ENCODE measurements around the gene CDHR2. TPM values are rescaled to one million over a fixed set of nuclear protein-coding genes. Genes with fewer than 3 reads are reported as not detected.

The CDHR2 gene
- total RNA-seq, 4 donors from 2014 or later: 0.07 to 0.27 (median 0.20) TPM; not detected in 1

GRCh38 chr5:176524987-176525386, 24.2 kb upstream of the CDHR2 start:
- Histone ChIP-seq H3K36me3 (peaks cover 0 to 28% of the 10 kb centered on the region in 2 donors), H3K4me1 (no peaks in the 10 kb centered on the region), H3K4me3 (no peak overlapping the region), H3K27me3 (no peaks in the 10 kb centered on the region), H3K9me3 (no peaks in the 10 kb centered on the region), H3K27ac (no peak overlapping the region)
- no peak for TF ChIP-seq POLR2A (IDR thresholded peaks at IDR 0.05)
- TF ChIP-seq, protein P1, sequence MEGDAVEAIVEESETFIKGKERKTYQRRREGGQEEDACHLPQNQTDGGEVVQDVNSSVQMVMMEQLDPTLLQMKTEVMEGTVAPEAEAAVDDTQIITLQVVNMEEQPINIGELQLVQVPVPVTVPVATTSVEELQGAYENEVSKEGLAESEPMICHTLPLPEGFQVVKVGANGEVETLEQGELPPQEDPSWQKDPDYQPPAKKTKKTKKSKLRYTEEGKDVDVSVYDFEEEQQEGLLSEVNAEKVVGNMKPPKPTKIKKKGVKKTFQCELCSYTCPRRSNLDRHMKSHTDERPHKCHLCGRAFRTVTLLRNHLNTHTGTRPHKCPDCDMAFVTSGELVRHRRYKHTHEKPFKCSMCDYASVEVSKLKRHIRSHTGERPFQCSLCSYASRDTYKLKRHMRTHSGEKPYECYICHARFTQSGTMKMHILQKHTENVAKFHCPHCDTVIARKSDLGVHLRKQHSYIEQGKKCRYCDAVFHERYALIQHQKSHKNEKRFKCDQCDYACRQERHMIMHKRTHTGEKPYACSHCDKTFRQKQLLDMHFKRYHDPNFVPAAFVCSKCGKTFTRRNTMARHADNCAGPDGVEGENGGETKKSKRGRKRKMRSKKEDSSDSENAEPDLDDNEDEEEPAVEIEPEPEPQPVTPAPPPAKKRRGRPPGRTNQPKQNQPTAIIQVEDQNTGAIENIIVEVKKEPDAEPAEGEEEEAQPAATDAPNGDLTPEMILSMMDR (IDR thresholded peaks at IDR 0.05 in 4 of 5, conservative IDR thresholded peaks at IDR 0.05 in 1 of 5): no peak
- in situ Hi-C loops (cut with MboI; ENCODE audit: low sequenced_read_pairs in 4 of 4): loop anchor here in 2 of 4 donors (25.0 kb wide), 3 partner anchors 88 to 487 kb away; partner anchors contain the start of genes CLTB (in 1 of the 2), FAF2 (in 1 of the 2), UIMC1 (in 1 of the 2) and ZNF346 (in 1 of the 2)
- no peak for DNase-seq
- intact Hi-C loops (cut with DNase I; ENCODE audit: low total_unique reads): no loop called here
- ATAC-seq: no peak

- DNase-seq: no peak
Observed at GRCh38 chr5:176525677-176526076, 23.5 kb upstream of the CDHR2 start.

GRCh38 chr5:176526462-176526861, 22.7 kb upstream of the CDHR2 start:
- Histone ChIP-seq H3K9me3 (no peaks in the 10 kb centered on the region), H3K4me1 (peaks cover 0 to 3% of the 10 kb centered on the region in 2 donors), H3K36me3 (peaks cover 0 to 40% of the 10 kb centered on the region in 2 donors), H3K27ac (no peak overlapping the region), H3K27me3 (no peaks in the 10 kb centered on the region), H3K4me3 (no peak overlapping the region)
- no peak for TF ChIP-seq POLR2A (IDR thresholded peaks at IDR 0.05)
- TF ChIP-seq, protein P1 (IDR thresholded peaks at IDR 0.05 in 4 of 5, conservative IDR thresholded peaks at IDR 0.05 in 1 of 5): no peak
- ATAC-seq: no peak
- intact Hi-C loops (cut with DNase I; ENCODE audit: low total_unique reads): no loop called here
- in situ Hi-C loops (cut with MboI; ENCODE audit: low sequenced_read_pairs in 4 of 4): loop anchor here in 2 of 4 donors (25.0 kb wide), 3 partner anchors 89 to 486 kb away; partner anchors contain the start of genes CLTB (in 1 of the 2), FAF2 (in 1 of the 2), UIMC1 (in 1 of the 2) and ZNF346 (in 1 of the 2)
- DNase-seq: no peak

More at GRCh38 chr5:176525677-176526076, 23.5 kb upstream of the CDHR2 start:
- in situ Hi-C loops (cut with MboI; ENCODE audit: low sequenced_read_pairs in 4 of 4): loop anchor here in 2 of 4 donors (25.0 kb wide), 3 partner anchors 88 to 487 kb away; partner anchors contain the start of genes CLTB (in 1 of the 2), FAF2 (in 1 of the 2), UIMC1 (in 1 of the 2) and ZNF346 (in 1 of the 2)
- H3K4me1 ChIP-seq: no peaks in the 10 kb centered on the region
- H3K36me3 ChIP-seq: peaks cover 0 to 33% of the 10 kb centered on the region in 2 donors
- no peak overlapping the region for H3K4me3 ChIP-seq
- H3K27me3 ChIP-seq: no peaks in the 10 kb centered on the region
- H3K27ac ChIP-seq: no peak overlapping the region
- no peaks in the 10 kb centered on the region for H3K9me3 ChIP-seq
- intact Hi-C loops (cut with DNase I; ENCODE audit: low total_unique reads): no loop called here
- no peak for ATAC-seq
- TF ChIP-seq, protein P1 (IDR thresholded peaks at IDR 0.05 in 4 of 5, conservative IDR thresholded peaks at IDR 0.05 in 1 of 5): no peak
- TF ChIP-seq POLR2A (IDR thresholded peaks at IDR 0.05): no peak

DNA sequence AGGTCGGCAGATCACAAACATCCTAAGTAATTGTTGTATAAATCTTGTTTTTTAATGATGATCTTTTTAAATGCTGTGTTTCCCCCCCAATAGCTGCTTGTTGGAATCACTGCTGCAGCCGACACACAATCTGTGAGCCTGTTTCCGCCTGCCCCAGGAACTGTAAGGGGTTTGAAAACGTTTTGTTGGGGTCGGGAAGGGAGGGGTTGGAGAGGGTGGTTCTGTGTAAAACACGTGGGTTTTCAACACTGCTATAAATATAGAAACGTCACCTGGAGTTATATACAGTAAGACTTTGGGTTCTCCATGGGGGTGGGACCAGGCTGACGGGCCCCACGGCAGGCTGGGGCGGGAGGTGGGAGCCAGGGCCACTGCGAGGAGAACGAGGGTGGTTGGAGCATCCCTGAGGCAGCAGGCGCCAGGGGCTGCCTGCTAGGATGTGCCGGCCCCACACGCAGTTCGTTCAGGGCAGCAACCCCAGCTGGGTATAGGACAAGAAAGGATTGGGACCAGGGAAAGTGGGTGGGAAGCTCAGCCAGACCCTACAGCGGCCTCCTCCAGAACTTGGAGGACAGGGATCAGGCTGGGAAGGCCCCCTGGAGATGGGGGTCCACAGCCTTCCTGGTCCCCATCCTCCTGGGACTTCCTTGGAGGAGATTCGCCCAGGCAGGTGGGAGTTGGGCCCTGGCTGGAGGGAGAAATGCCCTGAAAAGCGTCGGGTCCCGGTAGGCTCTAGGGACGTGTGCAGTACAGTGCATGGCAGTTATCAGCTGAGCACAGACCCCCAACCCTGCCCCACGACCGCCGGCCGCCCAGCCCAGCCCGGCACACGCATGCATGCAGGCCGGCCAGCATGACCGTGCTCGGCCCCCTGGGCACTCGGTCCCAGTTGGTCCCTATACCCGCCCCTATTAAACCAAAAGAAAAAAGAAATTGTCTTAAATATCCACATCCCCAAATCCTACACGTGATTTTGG, 21.6 kb upstream of the CDHR2 start:
- TF ChIP-seq, protein P1 (IDR thresholded peaks at IDR 0.05 in 4 of 5, conservative IDR thresholded peaks at IDR 0.05 in 1 of 5): no peak
- TF ChIP-seq POLR2A (IDR thresholded peaks at IDR 0.05): no peak
- no peaks in the 10 kb centered on the region for H3K27me3 ChIP-seq
- no peaks in the 10 kb centered on the region for H3K9me3 ChIP-seq
- H3K27ac ChIP-seq: no peak overlapping the region
- H3K4me3 ChIP-seq: no peak overlapping the region
- peaks cover 0 to 5% of the 10 kb centered on the region in 2 donors for H3K4me1 ChIP-seq
- intact Hi-C loops (cut with DNase I; ENCODE audit: low total_unique reads) (no loop called here), in situ Hi-C loops (cut with MboI; ENCODE audit: low sequenced_read_pairs in 4 of 4) (loop anchor here in 2 of 4 donors (25.0 kb wide), 3 partner anchors 90 to 485 kb away; partner anchors contain the start of genes CLTB (in 1 of the 2), FAF2 (in 1 of the 2), UIMC1 (in 1 of the 2) and ZNF346 (in 1 of the 2))
- DNase-seq: no peak
- no peak for ATAC-seq
- H3K36me3 ChIP-seq: peaks cover 0 to 45% of the 10 kb centered on the region in 2 donors

Measured in gastrocnemius medialis (tissue), 4 donors.